HFFc6 (cell line): ENCODE data around the gene GALNT17. TPM values are rescaled to one million over a fixed set of nuclear protein-coding genes. Genes with fewer than 3 reads are reported as not detected.

Experiments
- DNase-seq: peaks from one replicate; pipeline ENCODE4 v3.0.0-alpha.2; 2018
- H3K27ac Mint-ChIP-seq: 2 replicates; pipeline ENCODE4 v1.8.0; 2020; ENCODE audit warnings: mild to moderate bottlenecking, mixed read lengths
- H3K27me3 Mint-ChIP-seq: 2 replicates; pipeline ENCODE4 v1.8.0; 2021; ENCODE audit warnings: mild to moderate bottlenecking, moderate library complexity, mixed read lengths; ENCODE audit not compliant: insufficient read depth
- H3K36me3 Mint-ChIP-seq: 2 replicates; pipeline ENCODE4 v1.8.0; 2021; ENCODE audit warnings: low read depth, mixed read lengths
- H3K4me1 Mint-ChIP-seq: 2 replicates; pipeline ENCODE4 v1.8.0; 2020; ENCODE audit warnings: low read depth, mixed read lengths
- H3K4me3 Mint-ChIP-seq: 2 replicates; pipeline ENCODE4 v1.8.0; 2020; ENCODE audit warnings: mild to moderate bottlenecking, moderate library complexity, mixed read lengths
- H3K9me3 Mint-ChIP-seq: 2 replicates; pipeline ENCODE4 v1.8.0; 2020; ENCODE audit warnings: mild to moderate bottlenecking, mixed read lengths
- CTCF ChIP-seq: fragments of 200-600 bp; sonication (generic); IDR thresholded peaks from 2 replicates; pipeline ENCODE4 v1.5.0; 2021; ENCODE audit warnings: antibody characterized with exemption, mild to moderate bottlenecking
- total RNA-seq, 6 experiments: library from RNA; stranded (reverse); fragmentation: NEBNext Ultra II Directional; extraction: Animal tissue kit (Norgen Biotek cat#: 25700); gene quantifications; 2 replicates in 1 of 6; 3 replicates in 5 of 6; pipeline ENCODE4 v1.2.3, GENCODE V29; 2021

Gene GALNT17
- total RNA-seq, 6 experiments from 2014 or later = not detected

GRCh38 chr7:71429083-71429482 is 297.1 kb downstream of the GALNT17 start:
- no peak overlapping the region for H3K4me3 Mint-ChIP-seq
- no peak overlapping the region for H3K27ac Mint-ChIP-seq

GRCh38 chr7:71430246-71430645 is 298.3 kb downstream of the GALNT17 start:
- H3K27me3 Mint-ChIP-seq = peaks cover 2% of the 10 kb centered on the region; the same call in 1 of the 2 replicates
- no peak overlapping the region for H3K4me3 Mint-ChIP-seq
- H3K27ac Mint-ChIP-seq = no peak overlapping the region
- H3K4me1 Mint-ChIP-seq = no peaks in the 10 kb centered on the region
- no peak for DNase-seq
- H3K36me3 Mint-ChIP-seq = peaks cover 5% of the 10 kb centered on the region; the same call in 1 of the 2 replicates
- peaks cover 77% of the 10 kb centered on the region for H3K9me3 Mint-ChIP-seq
- no peak for TF ChIP-seq CTCF

More at GRCh38 chr7:71429083-71429482, 297.1 kb downstream of the GALNT17 start:
- Mint-ChIP-seq H3K9me3 (peaks cover 72% of the 10 kb centered on the region), H3K27me3 (peaks cover 2% of the 10 kb centered on the region; the same call in 1 of the 2 replicates), H3K4me1 (no peaks in the 10 kb centered on the region), H3K36me3 (peaks cover 5% of the 10 kb centered on the region; the same call in 1 of the 2 replicates)
- TF ChIP-seq CTCF = no peak
- DNase-seq = no peak

- Mint-ChIP-seq H3K27me3 (no peaks in the 10 kb centered on the region), H3K4me3 (no peak overlapping the region), H3K4me1 (no peaks in the 10 kb centered on the region), H3K27ac (no peak overlapping the region), H3K36me3 (peaks cover 3% of the 10 kb centered on the region; the same call in 1 of the 2 replicates), H3K9me3 (peaks cover 74% of the 10 kb centered on the region)
- TF ChIP-seq CTCF = no peak
- no peak for DNase-seq
Measured at GRCh38 chr7:71439321-71439720, 307.4 kb downstream of the GALNT17 start.

GRCh38 chr7:71442492-71443190 is 310.7 kb downstream of the GALNT17 start:
- peaks cover 55% of the 10 kb centered on the region for H3K9me3 Mint-ChIP-seq

GRCh38 chr7:71443191-71443530 is 311.2 kb downstream of the GALNT17 start:
- Mint-ChIP-seq H3K9me3 (peaks cover 59% of the 10 kb centered on the region), H3K36me3 (no peaks in the 10 kb centered on the region; the same call in 1 of the 2 replicates), H3K4me1 (no peaks in the 10 kb centered on the region), H3K27me3 (no peaks in the 10 kb centered on the region; the same call in 1 of the 2 replicates), H3K27ac (no peak overlapping the region), H3K4me3 (no peak overlapping the region)
- DNase-seq = no peak
- TF ChIP-seq CTCF = no peak

More at GRCh38 chr7:71442492-71443190, 310.7 kb downstream of the GALNT17 start:
- Mint-ChIP-seq H3K27ac (no peak overlapping the region), H3K27me3 (no peaks in the 10 kb centered on the region; the same call in 1 of the 2 replicates), H3K36me3 (no peaks in the 10 kb centered on the region; the same call in 1 of the 2 replicates), H3K4me3 (no peak overlapping the region), H3K4me1 (no peaks in the 10 kb centered on the region)
- TF ChIP-seq CTCF = no peak
- no peak for DNase-seq
